Coronary artery (tissue), 2 donors: ENCODE results near the gene SCTR.

ENCODE experiments used
- DNase-seq: peaks from one replicate; pipeline ENCODE4 v3.0.0-alpha.2; 2017; ENCODE audit warnings: low spot score
- H3K27ac ChIP-seq, 2 donors: fragments of 200-600 bp; sonication (generic); one replicate each; pipeline ENCODE4 v1.5.1; 2016 to 2019
- H3K4me3 ChIP-seq: fragments of 200-600 bp; sonication (generic); 2 replicates; pipeline ENCODE4 v1.5.1; 2016; ENCODE audit warnings: mild to moderate bottlenecking, moderate library complexity
- TF ChIP-seq, protein P1 (sequence below): fragments of 200-600 bp; sonication (generic); IDR thresholded peaks from one replicate; pipeline ENCODE4 v1.5.1; 2019; ENCODE audit warnings: antibody characterized with exemption

Gene SCTR

DNA sequence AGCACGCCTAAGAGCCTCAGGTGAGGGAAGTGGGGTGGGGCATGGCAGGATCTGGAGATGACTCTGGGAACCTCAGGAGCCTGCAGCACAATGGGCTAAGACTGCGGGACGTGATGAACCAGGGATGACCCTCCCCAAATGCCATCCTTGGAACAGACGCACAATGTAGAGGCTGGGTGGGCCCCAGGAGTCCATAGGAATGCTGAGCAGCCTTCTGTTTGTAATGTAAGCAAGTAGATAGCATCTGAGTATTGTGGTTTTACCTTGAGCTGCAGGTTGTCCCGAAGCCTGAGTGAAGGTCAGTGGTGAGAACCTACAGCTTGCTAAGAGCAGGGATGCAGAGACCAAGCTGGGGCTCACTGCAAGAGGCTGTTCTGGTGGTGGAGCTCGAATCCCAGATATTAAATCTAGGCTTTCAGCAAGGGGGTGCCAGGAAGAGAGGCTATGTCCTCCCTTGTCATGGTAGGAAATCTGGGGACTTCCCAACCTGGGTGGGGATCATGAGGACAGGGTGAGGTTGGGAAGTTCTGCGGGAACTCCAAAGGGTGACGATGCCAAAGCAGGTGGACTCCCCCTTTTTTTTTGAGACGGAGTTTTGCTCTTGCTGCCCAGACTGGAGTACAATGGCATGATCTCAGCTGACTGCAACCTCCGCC is 5.8 kb downstream of the SCTR start:
- no peak for DNase-seq
- no peak overlapping the region for H3K4me3 ChIP-seq
- H3K27ac ChIP-seq = no peak overlapping the region
- TF ChIP-seq, protein P1, sequence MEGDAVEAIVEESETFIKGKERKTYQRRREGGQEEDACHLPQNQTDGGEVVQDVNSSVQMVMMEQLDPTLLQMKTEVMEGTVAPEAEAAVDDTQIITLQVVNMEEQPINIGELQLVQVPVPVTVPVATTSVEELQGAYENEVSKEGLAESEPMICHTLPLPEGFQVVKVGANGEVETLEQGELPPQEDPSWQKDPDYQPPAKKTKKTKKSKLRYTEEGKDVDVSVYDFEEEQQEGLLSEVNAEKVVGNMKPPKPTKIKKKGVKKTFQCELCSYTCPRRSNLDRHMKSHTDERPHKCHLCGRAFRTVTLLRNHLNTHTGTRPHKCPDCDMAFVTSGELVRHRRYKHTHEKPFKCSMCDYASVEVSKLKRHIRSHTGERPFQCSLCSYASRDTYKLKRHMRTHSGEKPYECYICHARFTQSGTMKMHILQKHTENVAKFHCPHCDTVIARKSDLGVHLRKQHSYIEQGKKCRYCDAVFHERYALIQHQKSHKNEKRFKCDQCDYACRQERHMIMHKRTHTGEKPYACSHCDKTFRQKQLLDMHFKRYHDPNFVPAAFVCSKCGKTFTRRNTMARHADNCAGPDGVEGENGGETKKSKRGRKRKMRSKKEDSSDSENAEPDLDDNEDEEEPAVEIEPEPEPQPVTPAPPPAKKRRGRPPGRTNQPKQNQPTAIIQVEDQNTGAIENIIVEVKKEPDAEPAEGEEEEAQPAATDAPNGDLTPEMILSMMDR = no peak

DNA sequence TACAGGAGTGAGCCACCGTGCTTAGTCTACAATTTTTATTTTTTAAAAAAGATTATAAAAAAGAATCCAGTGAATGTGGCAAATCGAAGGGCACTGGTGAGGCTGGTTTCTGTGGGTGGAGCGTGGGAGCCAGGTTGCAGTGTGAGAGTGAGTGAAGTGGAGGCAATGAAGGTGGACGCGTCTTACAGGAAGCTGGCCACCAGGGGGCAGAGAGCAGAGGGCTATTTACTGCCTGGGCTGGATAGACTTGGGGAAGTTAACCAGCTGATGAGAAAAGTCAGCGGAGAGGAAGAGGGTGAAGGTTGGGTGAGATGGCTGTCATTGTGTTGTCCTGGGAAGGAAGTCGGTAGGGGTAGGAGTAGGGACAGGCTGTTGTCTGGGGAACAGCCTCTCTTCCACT is 6.8 kb downstream of the SCTR start:
- DNase-seq = no peak
- H3K27ac ChIP-seq = no peak overlapping the region
- no peak overlapping the region for H3K4me3 ChIP-seq
- TF ChIP-seq, protein P1 = no peak

DNA sequence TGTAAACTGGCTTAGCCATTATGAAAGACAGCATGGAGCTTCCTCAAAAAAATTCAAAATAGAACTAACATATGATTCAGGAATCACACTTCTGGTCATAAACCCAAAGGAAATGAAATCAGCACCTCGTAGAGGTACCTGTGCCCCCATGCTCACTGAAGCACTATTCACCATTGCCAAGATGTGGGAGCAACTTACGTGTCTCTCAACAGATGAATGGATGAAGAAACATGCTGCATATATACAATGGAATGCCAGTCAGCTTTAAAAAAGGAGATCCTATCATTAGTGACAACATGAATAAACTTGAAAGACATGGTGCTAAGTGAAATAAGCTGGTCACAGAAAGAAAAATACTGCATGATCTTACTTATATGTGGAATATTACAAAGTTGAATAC is 8.2 kb downstream of the SCTR start:
- no peak overlapping the region for H3K4me3 ChIP-seq
- DNase-seq = no peak
- TF ChIP-seq, protein P1 = no peak
- no peak overlapping the region for H3K27ac ChIP-seq

DNA sequence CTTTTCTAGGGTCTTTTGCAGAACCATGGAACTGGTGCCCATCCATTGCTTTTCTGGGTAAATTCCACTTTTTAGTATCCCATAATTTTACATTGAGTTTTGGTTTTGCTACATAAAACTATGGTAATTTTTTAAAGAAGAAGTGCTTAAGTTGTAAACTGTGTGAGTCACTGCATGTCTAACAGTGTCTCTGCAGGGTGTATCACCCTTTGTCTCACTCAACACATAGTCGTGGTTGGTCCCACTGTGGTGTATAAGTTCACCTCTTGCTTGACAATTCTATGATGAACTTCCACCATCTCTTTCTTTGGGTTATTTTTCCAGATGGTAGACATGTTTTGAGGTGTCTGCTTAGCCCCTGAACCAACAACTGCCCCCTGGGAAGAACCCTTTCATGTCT is 10.5 kb downstream of the SCTR start:
- DNase-seq = no peak
- TF ChIP-seq, protein P1 = no peak
- no peak overlapping the region for H3K27ac ChIP-seq
- H3K4me3 ChIP-seq = no peak overlapping the region

DNA sequence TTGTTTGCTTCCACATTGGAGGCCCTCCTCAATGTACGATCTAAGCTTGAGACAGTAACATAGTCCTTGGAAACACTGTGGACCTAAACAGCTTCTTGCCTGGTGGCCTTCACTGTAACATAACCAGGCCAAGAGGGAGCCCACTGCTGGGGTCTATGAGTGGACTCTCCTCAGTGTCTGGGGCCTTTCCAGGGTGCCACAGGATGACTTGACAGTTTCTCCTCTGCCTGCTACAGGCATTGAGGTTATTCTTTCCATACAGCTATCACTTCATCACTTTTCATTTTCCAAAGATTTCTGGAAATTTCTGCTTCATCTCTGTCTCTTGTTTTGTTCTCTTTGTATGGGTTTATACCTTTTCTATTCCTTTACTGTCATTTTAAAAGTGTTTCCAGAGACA is 11.3 kb downstream of the SCTR start:
- TF ChIP-seq, protein P1 = no peak
- no peak for DNase-seq

DNA sequence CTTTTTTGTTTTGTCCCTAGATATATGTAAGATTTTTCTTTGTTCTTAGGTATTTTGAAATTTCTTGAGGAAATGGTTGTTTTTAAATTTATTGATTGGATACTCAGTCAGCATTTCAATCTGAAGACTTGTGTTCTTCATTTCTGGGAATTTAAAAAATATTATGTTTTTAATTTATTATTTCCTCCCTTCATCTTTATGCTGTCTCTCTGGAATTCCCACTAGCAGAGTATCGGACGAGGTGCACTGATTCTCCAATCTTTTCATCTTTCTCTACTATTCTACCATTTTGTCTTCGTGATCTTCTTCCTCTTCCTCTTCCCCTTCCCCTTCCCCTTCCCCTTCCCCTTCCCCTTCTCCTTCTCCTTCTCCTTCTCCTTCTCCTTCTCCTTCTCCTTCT is 12.3 kb downstream of the SCTR start:
- no peak overlapping the region for H3K27ac ChIP-seq
- no peak for DNase-seq
- H3K4me3 ChIP-seq = no peak overlapping the region
- TF ChIP-seq, protein P1 = no peak

More for the DNA sequence above, 11.3 kb downstream of the SCTR start:
- H3K4me3 ChIP-seq = no peak overlapping the region
- H3K27ac ChIP-seq = no peak overlapping the region

DNA sequence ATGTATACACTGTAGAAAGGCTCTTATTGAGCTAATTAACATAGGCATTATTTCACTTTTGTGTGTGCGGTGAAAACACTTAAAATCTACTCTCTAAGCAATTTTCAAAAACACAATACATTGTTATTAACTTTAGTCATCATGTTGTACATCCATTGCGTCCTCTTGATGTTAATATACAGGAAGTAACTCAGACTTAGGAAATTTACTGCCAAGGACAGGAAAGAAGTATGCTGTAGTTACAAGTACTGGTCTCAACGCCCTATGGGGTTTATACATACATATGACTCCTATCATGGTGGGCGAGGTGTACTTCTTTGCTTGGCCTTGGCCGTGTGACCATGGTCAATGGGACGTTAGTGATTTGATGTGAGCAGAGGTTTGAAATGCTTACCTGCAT is 15.5 kb downstream of the SCTR start:
- TF ChIP-seq, protein P1 = no peak
- H3K4me3 ChIP-seq = no peak overlapping the region
- no peak for DNase-seq
- H3K27ac ChIP-seq = no peak overlapping the region
